Mucosa of gallbladder (tissue), 1 donor: ENCODE data around the gene CBFA2T3. TPM values are rescaled to one million over a fixed set of nuclear protein-coding genes. Genes with fewer than 3 reads are reported as not detected.

Experiments
- DNase-seq: peaks from one replicate; pipeline ENCODE4 v3.0.0-alpha.2; 2020; ENCODE audit warnings: low spot score
- total RNA-seq: library from RNA; stranded (reverse); gene quantifications from one replicate; pipeline ENCODE4 v1.2.1, GENCODE V29; 2021
- donor health status: DM: no; HTN: no; CAD: no.

The CBFA2T3 gene
- total RNA-seq, 1 donor from 2014 or later, result 5.2 TPM

DNA sequence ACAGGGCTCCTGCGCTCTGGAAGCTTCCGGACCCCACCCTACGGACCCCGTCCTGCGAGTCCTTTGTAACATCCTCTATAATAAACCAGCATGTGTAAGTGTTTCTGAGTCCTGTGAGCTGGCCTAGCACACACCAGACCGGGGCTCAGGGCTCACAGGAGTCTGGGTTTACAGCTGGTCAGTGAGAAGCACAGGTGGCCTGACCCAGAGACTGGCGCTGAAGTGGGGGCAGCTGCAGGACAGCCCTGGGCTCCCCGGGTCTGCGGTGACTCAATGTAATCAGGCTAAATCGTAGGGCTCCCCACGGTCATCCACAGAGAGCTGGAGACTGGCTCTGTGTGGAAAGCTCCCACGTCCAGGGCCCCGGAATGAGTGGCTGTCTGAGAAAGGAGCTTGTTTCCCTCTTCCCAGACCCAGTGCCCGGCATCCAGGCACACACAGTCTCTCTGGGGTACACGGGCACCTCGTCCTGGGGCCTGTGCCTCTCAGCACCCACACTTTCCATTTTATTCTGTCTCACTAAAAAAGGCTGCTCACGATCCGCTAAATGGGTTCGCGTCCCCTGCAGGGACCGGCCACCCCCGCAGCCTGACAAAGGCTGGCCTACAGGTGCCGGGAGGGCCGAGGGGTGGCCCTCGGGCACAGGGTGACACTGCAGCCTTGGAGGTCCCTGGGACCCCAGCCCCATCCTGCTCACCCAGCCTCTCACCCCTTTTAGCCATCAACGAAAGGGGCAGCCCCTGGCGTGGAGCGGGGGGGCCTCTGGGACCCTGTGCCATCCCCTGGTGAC lies 18.9 kb upstream of the CBFA2T3 start:
- no peak for DNase-seq

DNA sequence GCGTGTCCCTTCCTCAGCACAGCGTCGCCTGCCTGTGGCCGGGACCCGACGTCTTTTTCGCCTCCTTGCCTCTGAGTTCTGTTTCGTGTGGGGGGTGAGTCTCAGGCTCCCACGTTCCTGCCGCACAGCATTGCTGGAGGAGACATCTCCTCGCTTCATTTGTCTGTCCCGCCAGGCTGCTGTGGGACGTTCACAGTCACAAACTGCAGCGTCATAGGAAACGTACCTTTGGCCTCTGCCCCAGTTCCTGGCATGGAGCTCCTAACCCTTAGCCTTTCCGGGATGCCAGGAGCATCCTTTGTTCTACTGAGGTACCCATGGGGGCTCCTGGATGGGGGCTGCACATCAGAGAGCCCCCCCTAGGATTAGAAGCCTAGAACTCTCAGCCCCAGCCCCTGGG lies 18.2 kb upstream of the CBFA2T3 start:
- no peak for DNase-seq

DNA sequence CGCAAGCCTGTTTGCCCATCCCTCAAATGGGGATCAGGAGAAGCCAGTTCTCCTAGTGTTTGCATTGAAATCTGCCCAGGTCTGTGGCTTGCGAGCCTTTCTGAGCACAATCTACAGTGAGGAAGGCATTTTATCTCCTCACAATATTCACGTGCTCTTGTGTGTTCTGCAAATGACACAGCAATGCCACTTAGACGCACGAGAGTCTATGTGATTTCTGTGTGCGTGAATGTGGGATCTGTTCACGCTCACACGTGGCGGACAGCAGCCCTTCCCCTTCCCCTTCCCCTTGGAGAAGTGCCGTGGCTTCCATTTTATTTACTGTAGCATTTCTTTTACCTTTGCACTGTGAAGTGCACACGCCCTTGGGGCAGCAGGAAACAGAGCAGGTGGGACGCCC lies 17.7 kb upstream of the CBFA2T3 start:
- DNase-seq, result no peak

DNA sequence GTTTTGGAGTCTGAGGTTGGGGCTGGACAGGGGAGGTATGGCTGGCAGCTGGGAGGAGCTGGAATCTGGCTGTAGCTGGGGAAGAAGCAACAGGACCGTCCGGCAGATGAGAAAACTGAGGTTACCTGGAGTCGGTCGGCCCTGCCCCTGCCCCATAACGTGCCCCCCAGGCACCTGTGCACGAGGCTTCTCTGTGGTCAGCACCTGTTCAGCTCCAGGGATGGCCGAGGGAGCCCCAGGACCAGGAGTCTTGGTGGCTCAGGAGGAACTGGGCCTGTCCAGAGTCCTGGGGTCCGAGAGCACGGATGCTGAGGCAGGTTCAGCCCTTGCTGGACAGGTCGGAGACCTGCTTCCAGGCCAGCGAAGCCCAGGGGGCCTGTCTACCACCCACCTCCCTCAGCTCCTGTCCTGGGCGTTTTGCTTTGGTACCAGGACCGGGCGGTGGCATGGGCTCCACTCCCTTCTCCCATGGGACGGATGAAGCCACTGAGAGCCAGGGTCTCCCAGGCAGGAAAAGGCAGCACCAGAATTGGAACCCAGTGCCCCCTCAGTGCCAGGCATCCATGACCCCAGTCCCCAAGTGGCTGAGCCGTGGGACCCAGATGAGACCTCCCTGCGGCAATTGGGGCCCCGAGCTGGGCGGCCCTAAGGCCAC lies 17.1 kb upstream of the CBFA2T3 start:
- DNase-seq, result no peak

DNA sequence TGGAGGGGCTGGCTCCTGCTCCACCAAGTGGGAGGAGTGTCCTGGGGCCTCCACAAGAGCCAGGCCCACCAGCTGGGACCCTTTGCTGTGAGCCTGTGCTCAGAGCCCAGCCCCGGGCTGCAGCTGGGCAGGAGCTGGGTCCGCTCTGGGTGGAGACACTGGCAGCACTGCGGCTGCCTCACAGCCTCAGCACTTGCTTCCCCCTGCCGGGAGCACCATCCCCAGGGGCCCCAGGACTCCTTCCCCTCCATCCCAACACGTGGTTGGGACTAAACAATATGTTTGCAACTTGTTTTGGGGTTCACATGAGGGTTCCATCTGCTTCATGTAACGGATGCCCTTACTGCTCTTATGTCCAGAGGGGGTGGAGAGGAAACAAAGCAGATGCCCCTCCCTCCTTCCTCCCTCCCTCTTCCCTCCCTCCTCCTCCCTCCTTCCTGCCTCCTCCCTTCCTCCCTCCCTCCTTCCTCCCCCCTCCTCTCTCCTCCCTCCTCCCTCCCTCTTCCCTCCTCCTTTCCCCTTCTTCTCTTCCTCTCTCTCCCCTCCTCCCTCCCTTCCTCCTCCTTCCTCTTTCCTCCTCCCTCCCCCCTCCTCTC lies 16.3 kb upstream of the CBFA2T3 start:
- no peak for DNase-seq

DNA sequence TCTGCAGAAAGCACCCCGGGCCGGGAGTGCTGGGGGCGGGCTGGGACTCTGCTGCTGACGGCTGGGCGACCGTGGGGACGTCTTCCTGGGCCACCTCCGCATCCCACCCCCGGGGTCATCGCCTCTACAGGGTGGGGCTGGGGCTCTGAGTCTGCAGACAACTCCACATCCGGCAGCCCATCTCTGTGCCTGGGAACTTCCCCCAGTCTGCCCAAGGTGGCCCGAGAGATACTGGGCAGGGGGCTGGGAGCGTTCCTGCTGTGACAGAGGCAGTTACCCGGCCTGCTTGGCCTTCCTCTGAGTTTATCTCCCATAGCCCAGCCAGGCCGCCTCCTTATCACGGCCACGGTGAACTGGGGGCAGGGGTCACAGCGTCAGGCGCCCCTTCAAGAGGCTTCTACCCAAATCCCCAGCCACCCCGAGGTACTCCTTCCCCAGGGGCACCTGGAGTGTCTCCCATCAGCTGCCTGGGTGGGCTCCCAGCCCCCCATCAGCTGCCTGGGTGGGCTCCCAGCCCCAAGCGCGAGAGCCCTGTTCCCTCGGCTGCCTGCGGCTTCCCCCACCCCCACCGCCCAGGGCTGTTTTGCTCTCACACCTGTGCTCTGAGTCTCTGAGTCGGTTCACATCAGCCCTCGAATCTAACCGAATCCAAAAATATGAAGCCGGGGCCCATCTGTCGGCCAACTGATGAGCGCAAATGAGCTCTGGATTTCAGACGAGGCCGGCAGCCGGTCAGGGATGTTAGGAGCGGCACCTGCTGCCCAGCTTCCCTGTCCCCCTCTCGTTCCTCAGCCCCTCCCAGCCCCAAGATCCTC lies 15.6 kb upstream of the CBFA2T3 start:
- DNase-seq, result no peak

DNA sequence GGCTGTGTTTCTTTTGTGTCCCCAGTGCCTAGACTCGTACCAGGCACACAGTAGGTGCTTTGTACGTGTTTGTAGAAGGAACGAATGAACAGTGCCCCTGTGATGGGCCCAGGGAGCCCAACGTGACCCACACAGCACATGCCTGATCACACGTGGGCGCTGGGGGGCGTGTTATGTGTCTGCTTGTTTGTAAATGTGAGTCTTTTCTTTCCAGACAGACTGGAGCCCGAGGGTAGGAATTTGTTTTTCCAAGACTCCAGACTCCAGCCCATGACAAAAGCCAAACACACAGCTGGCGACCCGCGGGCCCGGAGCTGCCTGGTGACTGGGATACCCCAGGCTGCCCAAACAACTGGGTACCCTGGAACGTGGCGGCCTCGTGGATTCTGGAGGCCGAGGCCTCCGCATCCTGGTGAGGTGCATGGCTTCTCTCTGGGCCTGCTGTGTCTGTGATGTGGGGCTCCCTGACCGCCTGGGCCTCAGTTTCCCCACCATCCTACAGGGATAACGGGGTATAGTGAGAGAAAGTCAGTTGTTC lies 14.9 kb upstream of the CBFA2T3 start:
- no peak for DNase-seq

DNA sequence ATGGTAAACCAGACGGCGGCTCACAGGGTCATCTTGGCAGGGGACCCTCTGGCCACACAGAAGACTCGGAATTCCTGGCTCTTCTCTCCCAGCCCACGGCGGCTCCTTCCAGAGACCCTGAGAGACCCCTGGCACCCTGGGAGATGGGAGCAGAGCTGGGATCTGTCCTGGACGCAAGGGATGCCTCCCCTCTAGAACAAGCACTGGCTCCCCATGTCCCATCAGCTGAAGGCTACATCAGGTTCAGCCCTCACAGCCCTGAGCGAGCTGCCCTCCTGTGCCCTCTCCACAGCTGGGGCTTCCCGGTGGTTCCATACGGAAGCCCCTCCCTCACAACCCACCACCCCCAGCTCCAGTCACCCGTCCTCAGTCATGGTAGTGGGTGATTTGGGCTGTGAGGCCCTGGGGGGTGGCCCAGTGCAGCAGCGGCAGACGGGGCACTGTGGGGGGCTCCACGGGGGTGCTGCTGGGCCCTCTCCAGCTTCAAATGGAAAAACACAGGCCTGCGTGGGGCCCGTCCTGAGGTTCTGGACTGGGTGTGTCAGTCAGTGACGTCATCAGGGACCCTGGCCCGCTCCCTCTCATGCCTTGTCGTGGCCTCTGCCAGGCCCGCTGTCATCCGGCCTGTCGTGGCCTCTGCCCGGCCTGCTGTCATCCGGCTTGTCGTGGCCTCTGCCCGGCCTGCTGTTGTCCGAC lies 13.0 kb upstream of the CBFA2T3 start:
- DNase-seq, result no peak

DNA sequence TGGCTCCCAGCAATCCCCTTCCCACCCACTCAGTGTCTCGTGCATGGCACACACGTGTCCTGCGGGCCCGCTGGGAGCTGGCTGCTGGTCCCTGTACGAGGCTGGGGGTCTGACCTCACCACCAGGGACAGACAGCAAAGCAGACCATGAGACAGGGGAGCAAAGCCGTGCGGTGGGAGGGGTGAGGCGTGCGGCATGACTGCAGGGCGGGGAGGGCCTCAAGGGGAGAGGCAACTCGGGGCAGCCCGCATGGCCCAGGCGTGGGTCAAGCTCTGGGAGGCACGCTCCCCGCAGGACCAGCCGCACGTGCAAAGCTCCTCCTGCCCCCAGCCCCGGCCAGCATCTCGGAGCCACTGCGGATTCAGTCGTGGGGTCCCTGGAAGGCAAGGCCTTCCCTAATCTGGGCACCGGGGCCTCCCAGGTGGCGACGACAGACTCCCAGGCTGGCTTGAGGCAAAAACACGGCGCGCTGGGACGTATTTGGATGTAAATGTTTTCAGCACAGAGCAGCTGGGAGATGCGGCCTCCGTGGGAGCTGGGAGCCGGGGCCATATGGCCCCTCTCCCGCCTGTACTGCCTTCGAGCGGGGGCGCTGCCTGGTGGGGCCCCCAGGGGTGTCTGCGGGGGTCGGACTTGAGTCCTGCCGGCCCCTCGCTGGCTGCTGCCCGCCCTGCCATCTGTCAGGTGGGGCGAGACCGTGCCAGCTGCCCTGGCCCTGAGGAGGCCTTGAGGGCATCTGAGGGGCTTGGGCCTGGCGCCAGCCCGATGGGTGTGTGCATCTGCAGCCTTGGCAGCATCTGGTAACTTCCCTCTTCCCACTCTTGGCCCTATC lies 12.2 kb upstream of the CBFA2T3 start:
- DNase-seq, result no peak

DNA sequence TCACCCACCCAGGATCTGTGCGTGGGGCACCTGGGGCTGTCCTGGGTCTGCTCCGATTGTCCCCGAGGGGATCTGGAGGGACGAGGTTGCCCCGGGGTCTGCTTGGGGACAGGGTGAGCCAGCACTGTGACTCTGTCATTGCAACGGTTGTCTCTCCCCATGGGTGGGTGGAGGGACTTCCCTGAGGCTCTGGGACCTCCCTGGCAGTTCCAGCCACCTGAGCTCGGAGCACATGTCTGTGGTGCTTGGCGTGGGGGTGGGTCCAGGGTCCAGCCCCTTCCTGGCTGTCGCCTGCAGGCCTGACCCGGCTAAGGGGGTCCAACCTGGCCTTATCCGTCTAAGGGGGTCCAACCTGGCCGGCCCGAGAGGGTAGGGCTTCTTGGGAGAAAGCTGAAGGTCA lies 8.5 kb upstream of the CBFA2T3 start:
- DNase-seq, result no peak

DNA sequence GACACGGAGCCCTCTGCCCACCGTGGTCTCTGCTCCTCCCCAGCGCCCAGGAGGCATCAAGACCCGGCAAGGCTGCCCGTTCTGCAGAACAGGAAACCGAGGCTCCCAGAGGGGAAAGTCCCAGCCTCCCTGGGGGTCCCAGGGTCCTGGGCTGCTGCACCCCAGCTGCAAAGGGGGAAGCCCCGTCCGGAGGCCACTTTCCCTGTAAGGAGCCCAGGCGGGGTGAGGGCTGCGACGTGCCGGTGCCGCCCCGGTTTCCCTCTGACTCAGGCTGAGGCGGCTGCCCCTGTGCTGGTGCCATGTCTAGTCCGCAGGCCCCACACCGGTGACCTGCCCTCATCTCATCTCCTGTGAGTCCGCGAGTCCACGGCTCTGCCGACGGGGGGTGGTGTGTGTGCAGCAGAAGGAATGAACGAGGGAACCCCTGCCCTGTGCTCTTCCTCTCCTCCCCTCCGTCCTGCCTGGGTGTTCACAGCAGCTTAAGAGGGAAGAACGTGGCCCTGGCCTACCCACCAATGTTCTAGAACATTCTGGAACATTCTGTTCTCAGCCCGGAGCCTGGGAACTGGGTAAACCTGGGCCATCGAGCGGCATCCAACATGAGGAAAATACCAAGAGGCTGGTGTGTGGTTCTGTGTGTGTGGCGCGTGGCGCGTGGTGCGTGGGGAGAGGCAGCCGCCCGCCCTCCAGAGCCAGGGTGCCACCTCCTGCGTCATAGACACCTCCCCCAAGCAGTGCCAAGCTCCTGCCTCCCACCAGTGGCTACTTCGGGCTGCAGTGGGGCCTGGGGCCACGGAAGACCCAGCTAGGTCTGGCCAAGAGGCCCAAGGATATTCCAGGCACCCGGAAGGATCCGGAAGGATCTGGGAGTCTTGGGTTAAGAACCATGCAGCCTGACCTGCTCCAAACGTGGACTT lies 7.0 kb upstream of the CBFA2T3 start:
- no peak for DNase-seq

DNA sequence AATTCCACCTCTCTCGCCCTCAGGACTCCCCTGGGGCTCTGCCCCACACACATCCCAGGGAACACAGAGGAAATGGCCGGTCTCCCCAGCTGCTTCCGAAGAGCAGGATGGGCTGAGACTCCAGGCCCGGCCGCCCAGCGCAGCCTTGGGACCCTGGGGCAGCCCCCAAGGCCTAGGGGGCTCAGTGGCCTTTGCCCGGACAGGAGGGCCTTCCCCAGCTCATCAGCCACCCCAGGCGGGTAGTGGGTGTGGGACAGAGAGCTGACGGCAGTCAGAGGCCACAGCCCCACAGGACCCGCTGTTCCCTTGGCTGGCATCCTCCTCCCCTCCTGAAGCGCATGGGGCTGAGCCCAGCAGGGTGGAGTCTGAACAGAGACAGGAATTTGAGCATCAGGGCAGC lies 6.2 kb upstream of the CBFA2T3 start:
- DNase-seq, result no peak

DNA sequence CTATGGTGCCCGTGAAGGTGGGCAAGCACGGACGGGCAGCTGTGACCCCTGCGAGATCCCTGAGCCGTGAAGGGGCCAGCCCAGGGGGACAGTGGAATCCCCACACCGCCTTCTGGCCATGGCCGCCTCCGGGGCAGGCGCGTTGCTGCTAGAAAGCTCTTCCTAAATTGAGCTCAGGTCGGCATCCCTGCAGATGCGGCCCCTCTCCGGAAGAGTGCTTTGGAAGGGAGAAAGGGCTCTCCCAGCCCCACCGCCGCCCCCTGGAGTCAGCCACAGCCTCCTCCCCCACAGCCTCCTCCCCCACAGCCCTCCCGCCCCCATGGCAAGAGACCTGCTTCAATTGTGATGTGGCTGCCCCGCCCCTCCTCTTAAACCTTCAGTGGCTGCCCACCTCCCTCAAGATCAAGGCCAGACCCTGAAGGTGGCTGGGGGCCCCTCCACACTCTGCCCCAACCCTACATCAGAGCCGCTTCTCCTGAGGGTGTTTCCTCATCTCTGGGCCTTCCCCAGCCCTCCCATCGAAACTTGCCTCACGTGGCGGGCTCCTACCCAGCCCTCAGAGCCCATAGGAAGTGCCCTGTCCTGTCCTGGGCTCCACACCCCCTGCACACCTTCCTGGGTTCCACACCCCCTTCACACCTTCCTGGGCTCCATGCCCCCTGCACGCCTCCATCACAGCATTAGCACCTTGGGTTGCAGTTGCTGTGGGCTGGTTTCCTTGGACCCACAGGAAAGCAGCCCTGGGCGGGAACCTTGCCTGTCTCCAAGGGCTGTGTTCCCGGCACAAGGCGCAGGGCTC lies 5.5 kb upstream of the CBFA2T3 start:
- DNase-seq, result no peak

DNA sequence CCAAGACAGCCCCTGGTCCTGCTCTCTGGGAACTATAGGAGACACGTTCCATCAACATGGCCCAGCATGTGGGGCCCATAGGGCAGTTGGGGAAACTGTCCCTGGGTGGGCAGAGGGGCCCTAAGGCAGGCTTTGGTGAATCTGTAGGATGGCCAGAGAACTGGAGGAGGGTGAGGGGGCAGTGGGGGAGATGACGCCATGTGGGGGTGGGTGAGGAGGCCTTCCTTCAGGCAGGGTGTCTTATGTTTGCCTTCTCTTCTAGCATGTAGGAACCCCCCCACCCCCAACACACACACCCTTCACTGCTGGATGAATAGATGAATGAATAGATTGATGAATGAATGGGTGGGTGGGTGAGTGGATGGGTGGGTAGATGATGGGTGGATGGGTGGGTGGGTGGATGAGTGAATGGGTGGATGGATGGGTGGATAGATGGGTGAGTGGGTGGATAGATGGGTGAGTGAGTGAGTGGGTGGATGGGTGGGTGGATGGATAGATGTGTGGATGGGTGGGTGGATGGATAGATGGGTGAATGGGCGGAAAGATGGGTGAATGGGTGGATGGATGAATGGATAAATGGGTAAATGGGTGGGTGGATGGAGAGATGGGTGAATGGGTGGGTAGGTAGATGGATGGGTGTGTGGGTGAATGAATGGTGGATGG lies 2.5 kb upstream of the CBFA2T3 start:
- no peak for DNase-seq

DNA sequence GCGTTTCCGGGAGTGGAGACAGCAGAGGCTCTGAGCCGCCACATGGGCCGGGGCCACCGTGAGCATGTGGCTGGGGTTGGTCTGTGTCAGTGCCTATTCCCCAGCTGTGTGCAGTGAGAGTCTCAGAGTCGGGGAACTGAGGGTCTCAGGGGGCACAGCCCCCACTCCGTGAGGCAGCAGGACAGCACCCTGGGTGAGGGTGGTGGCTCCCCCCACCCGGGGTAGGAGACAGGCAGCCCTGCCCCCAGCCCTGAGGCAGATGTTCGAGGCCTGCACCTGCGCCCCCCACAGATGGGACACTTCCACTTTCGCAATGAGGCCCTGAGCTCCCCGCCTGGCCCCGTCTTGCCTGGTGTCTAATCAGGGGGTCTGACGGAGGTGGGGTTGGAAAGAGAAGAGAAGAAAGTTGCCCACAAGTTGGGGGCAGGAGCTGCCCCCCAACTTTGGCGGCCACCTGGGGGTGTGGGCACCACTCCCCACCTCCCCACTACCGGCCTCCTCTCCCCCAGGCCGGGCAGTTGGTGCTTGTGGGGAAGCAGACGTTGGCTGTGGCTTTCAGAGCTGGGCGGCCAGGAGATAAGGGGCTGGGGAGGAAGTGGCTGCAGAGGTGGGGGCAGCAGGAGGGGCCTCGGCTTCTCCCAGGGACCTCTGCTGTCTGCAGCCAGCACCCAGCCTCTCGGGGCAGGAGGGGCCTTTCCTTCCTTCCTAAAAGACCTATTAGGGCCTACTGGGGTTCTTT lies 1.8 kb upstream of the CBFA2T3 start:
- no peak for DNase-seq

DNA sequence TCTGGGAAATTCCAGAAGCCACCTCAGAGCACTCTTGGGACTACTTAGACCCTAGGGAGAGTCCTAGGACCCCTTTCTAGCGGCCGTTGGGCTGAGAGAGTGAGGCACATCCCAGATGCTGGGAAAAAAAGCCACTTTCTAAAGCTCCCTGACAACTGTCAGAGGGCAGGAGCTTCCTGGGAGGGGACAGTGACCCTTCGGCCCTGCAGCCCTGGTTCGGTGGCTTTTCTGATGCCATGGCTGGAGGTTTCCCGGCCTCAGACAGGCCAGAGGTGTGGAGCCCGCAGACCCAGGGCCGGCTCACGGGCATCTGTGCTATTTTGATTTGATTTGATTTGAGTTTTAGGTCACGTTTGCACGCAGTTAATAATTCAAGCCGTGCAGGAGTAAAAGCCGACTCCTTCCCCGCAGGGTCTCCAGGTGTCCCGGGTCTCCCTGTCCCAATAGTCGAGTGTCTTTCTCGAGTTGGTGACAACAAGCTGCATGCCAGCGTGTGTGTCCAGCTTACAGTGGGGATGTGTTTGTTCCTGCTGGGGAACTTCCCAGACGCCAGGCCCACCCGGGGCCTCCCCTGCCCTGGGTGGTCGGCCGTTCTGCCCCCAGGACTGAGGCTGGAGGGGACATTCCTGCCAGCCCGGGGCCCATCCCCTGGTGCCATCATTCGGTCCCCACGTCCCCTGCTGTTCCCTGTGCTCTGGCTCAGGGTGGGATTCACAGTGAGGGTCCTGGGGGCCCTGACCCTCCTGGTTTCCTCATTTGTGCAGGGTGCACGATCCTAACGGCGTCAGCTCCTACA lies 1.0 kb upstream of the CBFA2T3 start:
- DNase-seq, result no peak
